Neural cell (in vitro differentiated cells): ENCODE results near the gene SSR4. TPM values are rescaled to one million over a fixed set of nuclear protein-coding genes. Genes with fewer than 3 reads are reported as not detected.

Source experiments
- H2AFZ ChIP-seq: fragments of 200-600, 300-800 bp; sonication (generic), shearing (Covaris generic); 2 replicates; pipeline ENCODE4 v1.6.0; 2014; ENCODE audit warnings: low read depth, mild to moderate bottlenecking, antibody characterized with exemption, low read length, moderate library complexity
- H3F3A ChIP-seq: fragments of 200-600 bp; shearing (Covaris generic); 2 replicates; pipeline ENCODE4 v1.6.1; 2016; ENCODE audit warnings: mild to moderate bottlenecking, moderate library complexity, mixed read lengths, antibody characterized with exemption, low read length; ENCODE audit not compliant: insufficient read depth, poor library complexity, severe bottlenecking
- H3K27ac ChIP-seq: fragments of 200-600, 300-800 bp; sonication (generic), shearing (Covaris generic); 2 replicates; pipeline ENCODE4 v1.5.1; 2014; ENCODE audit warnings: mild to moderate bottlenecking, low read length, moderate library complexity
- H3K27me3 ChIP-seq: fragments of 300-800, 200-600 bp; sonication (generic), shearing (Covaris generic); 2 replicates; pipeline ENCODE4 v1.6.0; 2014; ENCODE audit warnings: mild to moderate bottlenecking, low read depth, low read length, moderate library complexity; ENCODE audit not compliant: insufficient read depth
- H3K36me3 ChIP-seq: fragments of 300-800, 200-600 bp; sonication (generic), shearing (Covaris generic); 2 replicates; pipeline ENCODE4 v1.5.1; 2014; ENCODE audit warnings: mild to moderate bottlenecking, antibody characterized with exemption, low read length, moderate library complexity; ENCODE audit not compliant: insufficient read depth
- H3K4me2 ChIP-seq: fragments of 300-800, 200-600 bp; sonication (generic), shearing (Covaris generic); 2 replicates; pipeline ENCODE4 v1.6.0; 2014; ENCODE audit warnings: mild to moderate bottlenecking, low read length
- H3K4me3 ChIP-seq: fragments of 300-800, 200-600 bp; sonication (generic), shearing (Covaris generic); 2 replicates; pipeline ENCODE4 v1.5.1; 2014; ENCODE audit warnings: mild to moderate bottlenecking, low read length, moderate library complexity
- H3K79me2 ChIP-seq: fragments of 200-600 bp; shearing (Covaris generic); replicated peaks from 2 replicates; pipeline ENCODE4 v1.6.0; 2014; ENCODE audit warnings: mild to moderate bottlenecking, low read length, moderate library complexity; ENCODE audit not compliant: insufficient read depth
- H3K9ac ChIP-seq: fragments of 300-800, 200-600 bp; sonication (generic), shearing (Covaris generic); 2 replicates; pipeline ENCODE4 v1.6.1; 2016; ENCODE audit warnings: mild to moderate bottlenecking, low read length, mixed read lengths
- H3K9me2 ChIP-seq: fragments of 200-600 bp; shearing (Covaris generic); 2 replicates; pipeline ENCODE4 v1.6.1; 2016; ENCODE audit warnings: mild to moderate bottlenecking, low read length, mixed read lengths; ENCODE audit not compliant: insufficient read depth
- H3K9me3 ChIP-seq: fragments of 200-600, 300-800 bp; sonication (generic), shearing (Covaris generic); 2 replicates; pipeline ENCODE4 v1.6.1; 2016; ENCODE audit warnings: mild to moderate bottlenecking, mixed run types, low read length, moderate library complexity, mixed read lengths
- H4K20me1 ChIP-seq: fragments of 200-600 bp; shearing (Covaris generic); 2 replicates; pipeline ENCODE4 v1.6.1; 2016; ENCODE audit warnings: mild to moderate bottlenecking, mixed run types; ENCODE audit not compliant: insufficient read depth
- CTCF ChIP-seq: fragments of 450-650 bp; IDR thresholded peaks from 2 replicates; pipeline ENCODE4 v1.5.1; 2014; ENCODE audit warnings: antibody characterized with exemption, mild to moderate bottlenecking, moderate library complexity; ENCODE audit not compliant: poor library complexity, severe bottlenecking
- EP300 ChIP-seq: fragments of 450-650 bp; conservative IDR thresholded peaks from 2 replicates; pipeline ENCODE4 v1.6.1; 2014; ENCODE audit warnings: antibody characterized with exemption, mild to moderate bottlenecking, moderate library complexity; ENCODE audit not compliant: poor library complexity, severe bottlenecking
- EZH2 ChIP-seq: fragments of 200-600, 300-800 bp; shearing (Covaris generic), sonication (generic); IDR thresholded peaks from 2 replicates; pipeline ENCODE4 v1.6.1; 2014; ENCODE audit warnings: antibody characterized with exemption, low read length, borderline replicate concordance, mild to moderate bottlenecking; ENCODE audit not compliant: insufficient read depth, poor library complexity, severe bottlenecking
- MXI1 ChIP-seq: fragments of 450-650 bp; conservative IDR thresholded peaks from 2 replicates; pipeline ENCODE4 v1.6.1; 2014; ENCODE audit warnings: antibody characterized with exemption, mild to moderate bottlenecking; ENCODE audit not compliant: poor library complexity, severe bottlenecking
- POLR2AphosphoS5 ChIP-seq: IDR thresholded peaks from 2 replicates; pipeline ENCODE4 v1.6.1; 2012
- RAD21 ChIP-seq: fragments of 450-650 bp; conservative IDR thresholded peaks from 2 replicates; pipeline ENCODE4 v1.6.1; 2014; ENCODE audit warnings: antibody characterized with exemption, mild to moderate bottlenecking, moderate library complexity
- SMC3 ChIP-seq: fragments of 450-650 bp; conservative IDR thresholded peaks from 2 replicates; pipeline ENCODE4 v1.6.1; 2014; ENCODE audit warnings: antibody characterized with exemption, mild to moderate bottlenecking, moderate library complexity; ENCODE audit not compliant: poor library complexity
- TAF1 ChIP-seq: IDR thresholded peaks from 2 replicates; pipeline ENCODE4 v1.6.1; 2012; ENCODE audit warnings: low read depth
- polyA plus RNA-seq: library from polyadenylated mRNA; depleted of rRNA; stranded (reverse); fragments of >200 nt; gene quantifications from 2 replicates; pipeline ENCODE4 v1.2.3, GENCODE V29; 2014
- TF ChIP-seq, protein P1 (sequence below): IDR thresholded peaks from 2 replicates; pipeline ENCODE4 v1.6.1; 2012; ENCODE audit warnings: borderline replicate concordance

SSR4 gene
- polyA plus RNA-seq, 1 donor from 2014 or later = 186 TPM

DNA sequence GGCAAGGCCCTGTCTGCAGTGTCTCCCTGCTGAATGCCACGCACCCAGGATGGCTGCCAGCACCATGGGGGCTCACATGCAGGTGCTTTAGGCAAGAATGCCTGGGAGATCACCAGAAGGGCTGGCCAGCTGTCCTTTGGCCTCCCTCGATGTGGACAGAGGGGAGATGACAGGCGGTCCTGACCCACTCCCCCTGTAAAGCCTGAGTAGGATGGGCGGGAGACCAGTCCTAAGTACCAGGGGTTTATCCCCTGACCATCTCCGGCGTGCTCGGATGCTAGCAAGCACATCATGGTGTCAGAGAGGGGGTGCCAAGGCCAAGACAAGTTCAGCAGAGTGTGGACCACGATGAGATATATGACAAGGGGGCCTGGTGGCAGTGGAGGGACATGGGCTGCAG, 30.6 kb downstream of the SSR4 start:
- Histone ChIP-seq H3K9ac (no peak overlapping the region), H4K20me1 (no peaks in the 10 kb centered on the region), H3K36me3 (no peaks in the 10 kb centered on the region), H3K9me2 (no peaks in the 10 kb centered on the region), H3K27me3 (no peaks in the 10 kb centered on the region), H3K79me2 (peaks cover 65% of the 10 kb centered on the region), H3K4me2 (no peak overlapping the region), H3K27ac (no peak overlapping the region), H3F3A (no peaks in the 10 kb centered on the region), H3K9me3 (no peaks in the 10 kb centered on the region), H2AFZ (no peak overlapping the region), H3K4me3 (no peak overlapping the region)
- TF ChIP-seq TAF1 (no peak), EZH2 (no peak), SMC3 (no peak)

GRCh38 chrX:153827016-153827415, 32.5 kb downstream of the SSR4 start:
- H3K27ac ChIP-seq = no peak overlapping the region
- no peaks in the 10 kb centered on the region for H3K27me3 ChIP-seq
- peaks cover 52% of the 10 kb centered on the region for H3K79me2 ChIP-seq

More at GRCh38 chrX:153827016-153827415, 32.5 kb downstream of the SSR4 start:
- TF ChIP-seq TAF1 (no peak), EZH2 (no peak), MXI1 (no peak), EP300 (no peak), SMC3 (no peak), CTCF (no peak), RAD21 (no peak), POLR2AphosphoS5 (no peak)
- TF ChIP-seq, protein P1, sequence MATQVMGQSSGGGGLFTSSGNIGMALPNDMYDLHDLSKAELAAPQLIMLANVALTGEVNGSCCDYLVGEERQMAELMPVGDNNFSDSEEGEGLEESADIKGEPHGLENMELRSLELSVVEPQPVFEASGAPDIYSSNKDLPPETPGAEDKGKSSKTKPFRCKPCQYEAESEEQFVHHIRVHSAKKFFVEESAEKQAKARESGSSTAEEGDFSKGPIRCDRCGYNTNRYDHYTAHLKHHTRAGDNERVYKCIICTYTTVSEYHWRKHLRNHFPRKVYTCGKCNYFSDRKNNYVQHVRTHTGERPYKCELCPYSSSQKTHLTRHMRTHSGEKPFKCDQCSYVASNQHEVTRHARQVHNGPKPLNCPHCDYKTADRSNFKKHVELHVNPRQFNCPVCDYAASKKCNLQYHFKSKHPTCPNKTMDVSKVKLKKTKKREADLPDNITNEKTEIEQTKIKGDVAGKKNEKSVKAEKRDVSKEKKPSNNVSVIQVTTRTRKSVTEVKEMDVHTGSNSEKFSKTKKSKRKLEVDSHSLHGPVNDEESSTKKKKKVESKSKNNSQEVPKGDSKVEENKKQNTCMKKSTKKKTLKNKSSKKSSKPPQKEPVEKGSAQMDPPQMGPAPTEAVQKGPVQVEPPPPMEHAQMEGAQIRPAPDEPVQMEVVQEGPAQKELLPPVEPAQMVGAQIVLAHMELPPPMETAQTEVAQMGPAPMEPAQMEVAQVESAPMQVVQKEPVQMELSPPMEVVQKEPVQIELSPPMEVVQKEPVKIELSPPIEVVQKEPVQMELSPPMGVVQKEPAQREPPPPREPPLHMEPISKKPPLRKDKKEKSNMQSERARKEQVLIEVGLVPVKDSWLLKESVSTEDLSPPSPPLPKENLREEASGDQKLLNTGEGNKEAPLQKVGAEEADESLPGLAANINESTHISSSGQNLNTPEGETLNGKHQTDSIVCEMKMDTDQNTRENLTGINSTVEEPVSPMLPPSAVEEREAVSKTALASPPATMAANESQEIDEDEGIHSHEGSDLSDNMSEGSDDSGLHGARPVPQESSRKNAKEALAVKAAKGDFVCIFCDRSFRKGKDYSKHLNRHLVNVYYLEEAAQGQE = no peak
- no peaks in the 10 kb centered on the region for H3K36me3 ChIP-seq
- H3K9me2 ChIP-seq = no peaks in the 10 kb centered on the region
- peak overlapping the region; percentile 81 for H3K4me3 ChIP-seq
- H3K4me2 ChIP-seq = peak overlapping the region; percentile 39
- H2AFZ ChIP-seq = no peak overlapping the region
- H3F3A ChIP-seq = no peaks in the 10 kb centered on the region
- no peaks in the 10 kb centered on the region for H3K9me3 ChIP-seq
- no peaks in the 10 kb centered on the region for H4K20me1 ChIP-seq
- no peak overlapping the region for H3K9ac ChIP-seq
